ENCODE data around the gene HSDL1. TPM values are rescaled to one million over a fixed set of nuclear protein-coding genes. Genes with fewer than 3 reads are reported as not detected.

Gene HSDL1
- total RNA-seq, 1 experiment from 2014 or later = 34.2 TPM

- H3K23me2 ChIP-seq (ENCODE audit: insufficient read length, low read depth, low read length, poor library complexity, severe bottlenecking) = peaks cover 6% of the 10 kb centered on the region
- no peaks in the 10 kb centered on the region for H4K20me1 ChIP-seq (ENCODE audit: control insufficient read depth, insufficient read depth, insufficient read length)
- H3K27me3 ChIP-seq (ENCODE audit: insufficient read depth, low read length) = no peaks in the 10 kb centered on the region
- no peak within 1 kb of the TSS for H3K4ac ChIP-seq (ENCODE audit: low read depth, low read length)
- Mint-ChIP-seq H3K4me3 (no peak within 1 kb of the TSS), H3K9me3 (no peaks in the 10 kb centered on the region), H3K36me3 (ENCODE audit: insufficient read depth in 1 of 3, low read depth in 3 of 3) (no peaks in the 10 kb centered on the region; a peak in 1 of 7 replicates), H3K27me3 (ENCODE audit: low read depth) (peaks cover 4% of the 10 kb centered on the region; the same call in 1 of the 2 replicates), H3K4me1 (peaks cover 2 to 14% of the 10 kb centered on the region in 2 experiments; a peak in 3 of 4 replicates), H3K27ac (0 out of 7 replicates have a peak within 1 kb of the TSS, but pooled peaks of 1 of the 3 experiments have one; percentile 67)
- no peak within 1 kb of the TSS for H3T11ph ChIP-seq (ENCODE audit: low read length)
- no peak within 1 kb of the TSS for H4K91ac ChIP-seq (ENCODE audit: insufficient read length, low read depth, low read length)
- no peak within 1 kb of the TSS for H2BK20ac ChIP-seq (ENCODE audit: low read depth, low read length, poor library complexity, severe bottlenecking)
- no peak for TF ChIP-seq CTCF (conservative IDR thresholded peaks at IDR 0.05)
- no peak within 1 kb of the TSS for H3K4me2 ChIP-seq (ENCODE audit: insufficient read depth, insufficient read length, low read length)
- no peak within 1 kb of the TSS for H3K56ac ChIP-seq (ENCODE audit: insufficient read length, low read depth, low read length)
- H2BK15ac ChIP-seq (ENCODE audit: low read depth, low read length) = no peak within 1 kb of the TSS
- no CpG with 5 or more reads among the region's 47 CpGs for WGBS (ENCODE audit: extremely low coverage, insufficient read length, low lambda C conversion rate)
- H3K79me1 ChIP-seq (ENCODE audit: insufficient read depth, low read depth, low read length, poor library complexity, severe bottlenecking) = no peaks in the 10 kb centered on the region
- peaks cover 4% of the 10 kb centered on the region; the same call in 1 of the 2 replicates for H3K79me2 ChIP-seq (ENCODE audit: insufficient read depth, low read length)
- H4K8ac ChIP-seq (replicated peaks; ENCODE audit: insufficient read length, low read depth, low read length) = no peak within 1 kb of the TSS
- H2AK5ac ChIP-seq (ENCODE audit: insufficient read length, low read length) = no peak within 1 kb of the TSS
- H3K27ac ChIP-seq (ENCODE audit: insufficient read length, low read depth, low read length) = no peak within 1 kb of the TSS
- H3K9me3 ChIP-seq (ENCODE audit: control insufficient read depth, low read depth, low read length) = no peaks in the 10 kb centered on the region
- H2BK5ac ChIP-seq (ENCODE audit: insufficient read length, low read length) = no peak within 1 kb of the TSS
- peak; percentile 70 for DNase-seq
- no peak within 1 kb of the TSS for H2AFZ ChIP-seq (ENCODE audit: low read length)
- no peak within 1 kb of the TSS for H3K9ac ChIP-seq (ENCODE audit: extremely low read depth, insufficient read length, low read length)
- H4K5ac ChIP-seq (ENCODE audit: insufficient read length, low read depth, low read length) = no peak within 1 kb of the TSS
- no peak within 1 kb of the TSS for H2BK120ac ChIP-seq (ENCODE audit: low read depth, low read length, poor library complexity, severe bottlenecking)
- H3K14ac ChIP-seq (ENCODE audit: insufficient read depth, low read length) = no peak within 1 kb of the TSS
- H3K4me1 ChIP-seq (ENCODE audit: insufficient read depth, low read length) = no peaks in the 10 kb centered on the region
- H3K18ac ChIP-seq (ENCODE audit: insufficient read length, low read depth, low read length) = no peak within 1 kb of the TSS
- no peak within 1 kb of the TSS for H3K23ac ChIP-seq (ENCODE audit: insufficient read length, low read depth, low read length)
- H2BK12ac ChIP-seq (ENCODE audit: insufficient read length, low read depth, low read length) = no peak within 1 kb of the TSS
Observed at GRCh38 chr16:84190731-84191388, 45.9 kb upstream of the HSDL1 start, which contains the start of gene ADAD2. TSS of gene ADAD2 (plus strand) at chr16:84191157. CDS start at chr16:84191231, 74 bp downstream.

Measured in H9 (cell line).